ENCODE results near the gene PHOX2A. TPM values are rescaled to one million over a fixed set of nuclear protein-coding genes. Genes with fewer than 3 reads are reported as not detected.

Gene PHOX2A
- total RNA-seq, 3 donors from 2014 or later: not detected

DNA sequence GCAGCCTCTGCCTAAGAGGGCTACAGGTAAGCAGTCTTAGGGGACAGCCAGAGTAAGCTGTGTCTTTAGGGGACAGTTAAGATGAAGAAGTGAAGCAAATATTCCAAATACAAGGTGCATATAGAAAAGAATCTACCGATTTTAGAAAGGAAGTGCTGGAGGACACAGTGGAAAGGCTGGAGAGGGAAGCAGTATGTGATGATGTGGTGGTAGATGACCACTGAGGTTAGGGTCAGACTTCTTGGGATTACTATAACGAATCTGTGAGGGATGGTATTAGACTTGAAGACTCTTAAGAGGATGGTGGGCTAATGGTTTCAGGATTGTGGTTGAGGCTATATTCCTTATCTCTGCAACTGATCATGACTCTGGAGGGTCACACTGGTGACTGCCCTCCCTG lies 40.0 kb upstream of the PHOX2A start:
- H3K27ac ChIP-seq: no peak overlapping the region
- H3K4me3 ChIP-seq: no peak overlapping the region
- H3K27me3 ChIP-seq: no peaks in the 10 kb centered on the region
- no peak for DNase-seq (ENCODE audit: low spot score in 2 of 2)
- H3K36me3 ChIP-seq: no peaks in the 10 kb centered on the region
- intact Hi-C loops (cut with DNase I; ENCODE audit: low total_unique reads): no loop called here
- H3K9me3 ChIP-seq: no peaks in the 10 kb centered on the region
- TF ChIP-seq POLR2A (IDR thresholded peaks at IDR 0.05): no peak
- TF ChIP-seq CTCF (IDR thresholded peaks at IDR 0.05): no peak
- no peak for TF ChIP-seq POLR2AphosphoS5 (IDR thresholded peaks at IDR 0.05)
- H3K4me1 ChIP-seq: no peaks in the 10 kb centered on the region

- TF ChIP-seq POLR2A (IDR thresholded peaks at IDR 0.05): no peak
- no peak for TF ChIP-seq POLR2AphosphoS5 (IDR thresholded peaks at IDR 0.05)
- intact Hi-C loops (cut with DNase I; ENCODE audit: low total_unique reads): no loop called here
Observed at GRCh38 chr11:72280726-72281315, 36.8 kb upstream of the PHOX2A start.

GRCh38 chr11:72280037-72280436 lies 36.1 kb upstream of the PHOX2A start:
- TF ChIP-seq POLR2AphosphoS5 (IDR thresholded peaks at IDR 0.05): no peak
- no peak for TF ChIP-seq CTCF (IDR thresholded peaks at IDR 0.05)
- TF ChIP-seq POLR2A (IDR thresholded peaks at IDR 0.05): no peak
- intact Hi-C loops (cut with DNase I; ENCODE audit: low total_unique reads): no loop called here
- no peak for DNase-seq (ENCODE audit: low spot score in 2 of 2)

More at GRCh38 chr11:72280726-72281315, 36.8 kb upstream of the PHOX2A start:
- no peaks in the 10 kb centered on the region for H3K36me3 ChIP-seq
- H3K4me3 ChIP-seq: no peak overlapping the region
- H3K27me3 ChIP-seq: no peaks in the 10 kb centered on the region
- no peak overlapping the region for H3K27ac ChIP-seq
- DNase-seq (ENCODE audit: low spot score in 2 of 2): no peak
- no peaks in the 10 kb centered on the region for H3K9me3 ChIP-seq
- no peaks in the 10 kb centered on the region for H3K4me1 ChIP-seq

DNA sequence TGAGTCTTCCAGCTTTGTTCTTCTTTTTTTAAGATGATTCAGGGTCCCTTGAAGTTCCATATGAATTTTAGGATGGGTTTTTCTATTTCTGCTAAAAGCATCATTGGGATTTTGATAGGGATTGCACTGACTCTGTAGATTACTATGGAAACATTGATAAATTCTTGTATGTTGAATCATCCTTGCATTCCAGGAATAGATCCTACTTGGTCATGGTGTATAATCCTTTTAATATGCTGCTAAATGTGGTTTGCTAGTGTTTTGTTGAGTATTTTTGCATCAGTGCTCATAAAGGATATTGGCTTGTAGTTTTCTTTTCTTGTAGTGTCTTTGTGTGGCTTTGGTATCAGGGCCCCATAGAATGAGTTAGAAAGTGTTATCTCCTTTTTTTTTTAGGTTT lies 34.9 kb upstream of the PHOX2A start:
- Histone ChIP-seq H3K27me3 (no peaks in the 10 kb centered on the region), H3K4me1 (no peaks in the 10 kb centered on the region), H3K27ac (no peak overlapping the region), H3K9me3 (no peaks in the 10 kb centered on the region), H3K36me3 (no peaks in the 10 kb centered on the region), H3K4me3 (no peak overlapping the region)
- DNase-seq (ENCODE audit: low spot score in 2 of 2): no peak
- no peak for TF ChIP-seq POLR2AphosphoS5 (IDR thresholded peaks at IDR 0.05)
- no peak for TF ChIP-seq POLR2A (IDR thresholded peaks at IDR 0.05)
- TF ChIP-seq CTCF (IDR thresholded peaks at IDR 0.05): no peak
- intact Hi-C loops (cut with DNase I; ENCODE audit: low total_unique reads): no loop called here

More at GRCh38 chr11:72280037-72280436, 36.1 kb upstream of the PHOX2A start:
- Histone ChIP-seq H3K9me3 (no peaks in the 10 kb centered on the region), H3K27ac (no peak overlapping the region), H3K27me3 (no peaks in the 10 kb centered on the region), H3K4me3 (no peak overlapping the region), H3K36me3 (no peaks in the 10 kb centered on the region), H3K4me1 (no peaks in the 10 kb centered on the region)

- H3K27me3 ChIP-seq: no peaks in the 10 kb centered on the region
- intact Hi-C loops (cut with DNase I; ENCODE audit: low total_unique reads): no loop called here
- H3K36me3 ChIP-seq: no peaks in the 10 kb centered on the region
- no peak for DNase-seq (ENCODE audit: low spot score in 2 of 2)
- no peak overlapping the region for H3K27ac ChIP-seq
- no peak for TF ChIP-seq POLR2A (IDR thresholded peaks at IDR 0.05)
- TF ChIP-seq CTCF (IDR thresholded peaks at IDR 0.05): no peak
- no peak for TF ChIP-seq POLR2AphosphoS5 (IDR thresholded peaks at IDR 0.05)
- no peaks in the 10 kb centered on the region for H3K9me3 ChIP-seq
- no peaks in the 10 kb centered on the region for H3K4me1 ChIP-seq
- no peak overlapping the region for H3K4me3 ChIP-seq
Observed at GRCh38 chr11:72274435-72274834, 30.5 kb upstream of the PHOX2A start.

Data from breast epithelium (tissue), 4 donors.